PC-3 (cell line): ENCODE data around the gene FARP1.

Experiments used
- CTCF ChIP-seq: fragments of 300-600 bp; sonication (generic); conservative IDR thresholded peaks from 2 replicates; pipeline ENCODE4 v1.5.1; 2017; ENCODE audit warnings: antibody characterized with exemption, low read depth, mild to moderate bottlenecking, low read length
- EZH2 ChIP-seq: fragments of 300-600 bp; sonication (generic); IDR thresholded peaks from one replicate; pipeline ENCODE4 v1.6.1; 2017; ENCODE audit warnings: antibody characterized with exemption, mild to moderate bottlenecking, low read length; ENCODE audit not compliant: unreplicated experiment

DNA sequence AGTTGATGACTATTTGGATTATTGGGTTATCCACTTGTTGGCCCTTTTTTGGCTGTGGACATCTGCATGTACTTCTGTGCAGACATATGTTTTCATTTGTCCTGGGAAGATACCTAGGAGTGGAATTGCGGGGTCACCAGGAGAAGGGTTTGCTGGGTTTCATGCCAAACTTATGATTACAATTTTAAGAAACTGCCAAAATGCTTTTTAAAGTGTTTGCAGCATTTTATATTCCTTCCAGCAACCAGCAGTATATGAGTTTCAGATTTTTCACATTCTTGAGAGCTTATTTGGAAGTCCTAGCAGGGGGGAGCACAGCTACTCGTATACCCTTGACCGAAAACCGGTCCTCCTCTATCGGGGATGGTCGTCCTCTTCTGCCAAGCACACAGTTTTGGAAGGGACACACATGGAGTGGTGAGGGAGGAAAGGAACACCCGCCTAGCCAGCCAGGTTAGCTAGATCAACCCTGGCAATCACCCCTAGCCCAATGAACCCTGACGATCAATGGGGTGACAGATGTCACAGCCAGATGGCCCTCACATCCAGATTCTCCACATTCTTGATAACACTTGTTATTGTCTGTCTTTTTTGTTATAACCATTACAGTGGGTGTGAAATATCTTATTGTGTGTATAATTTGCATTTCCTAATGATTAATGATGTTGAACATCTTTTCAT, 60.9 kb downstream of the FARP1 start:
- TF ChIP-seq EZH2 (no peak), CTCF (no peak)
